Thyroid gland (tissue), 4 donors: Measurements from ENCODE around the gene LYVE1. TPM values are rescaled to one million over a fixed set of nuclear protein-coding genes. Genes with fewer than 3 reads are reported as not detected.
"Not testable (repeated sequence)": the region's sequence is repeated elsewhere in the genome, so short reads cannot be mapped to it uniquely, and the experiment has no call there.

ENCODE experiments used
- DNase-seq, 2 donors: peaks; one replicate each; pipeline ENCODE4 v3.0.0-alpha.2; 2019
- H3K27ac ChIP-seq, 3 donors: fragments of 200-600 bp; sonication (generic); 1 replicate in 2 of 3; 2 replicates in 1 of 3; pipeline ENCODE4 v1.5.1; 2016 to 2019; ENCODE audit warnings: mild to moderate bottlenecking in 1 of 3, moderate library complexity in 1 of 3
- H3K27me3 ChIP-seq: fragments of 200-600 bp; sonication (generic); one replicate; pipeline ENCODE4 v1.5.1; 2019
- H3K36me3 ChIP-seq, 2 donors: fragments of 200-600 bp; sonication (generic); one replicate each; pipeline ENCODE4 v1.5.1; 2016 to 2019
- H3K4me1 ChIP-seq, 2 donors: fragments of 200-600 bp; sonication (generic); one replicate each; pipeline ENCODE4 v1.5.1; 2017 to 2019
- H3K4me3 ChIP-seq, 3 donors: fragments of 200-600 bp; sonication (generic); replicated peaks in 1 of 3; 1 replicate in 2 of 3; 2 replicates in 1 of 3; pipeline ENCODE4 v1.5.1; 2016; ENCODE audit warnings: mild to moderate bottlenecking in 1 of 3
- H3K9me3 ChIP-seq: fragments of 200-600 bp; sonication (generic); one replicate; pipeline ENCODE4 v1.5.1; 2017
- CTCF ChIP-seq, 6 experiments: fragments of 200-600 bp in 3 of 6; fragments of 450-650 bp in 3 of 6; sonication (generic) in 3 of 6; IDR thresholded peaks; one replicate each; pipeline ENCODE4 v1.5.1; 2016 to 2019; ENCODE audit warnings: antibody characterized with exemption in 6 of 6, mild to moderate bottlenecking in 2 of 6, inconsistent platforms in 1 of 6, moderate library complexity in 1 of 6
- POLR2A ChIP-seq, 2 donors: fragments of 450-650 bp; IDR thresholded peaks; one replicate each; pipeline ENCODE4 v1.6.1; 2017; ENCODE audit warnings: antibody characterized with exemption in 2 of 2, mild to moderate bottlenecking in 2 of 2, moderate library complexity in 1 of 2
- WGBS, 2 donors: methylation state at CpG; one replicate each; pipeline ENCODE4 v1.1.5; 2017; 5-methylcytosine and 5-hydroxymethylcytosine counted together
- intact Hi-C: fragments of 100-400 bp; cut with DNase I; formaldehyde crosslinking; loops from one replicate; pipeline ENCODE4 v1.15.1; 2023
- total RNA-seq, 4 donors: library from RNA; depleted of rRNA; stranded (reverse); fragments of >200 nt; gene quantifications; one replicate each; pipeline ENCODE4 v1.2.3, GENCODE V29; 2016

The LYVE1 gene
- total RNA-seq, 4 donors from 2014 or later: 27.2 to 185 (median 73.5) TPM

GRCh38 chr11:10599388-10600175, 31.1 kb upstream of the LYVE1 start:
- intact Hi-C loops: no loop called here
- H3K36me3 ChIP-seq: no peaks in the 10 kb centered on the region

GRCh38 chr11:10598816-10599215, 30.4 kb upstream of the LYVE1 start:
- H3K4me3 ChIP-seq: no peak overlapping the region
- H3K9me3 ChIP-seq: no peaks in the 10 kb centered on the region
- no peak for DNase-seq
- WGBS, 2 donors: 80 to 87% methylated on average over 6 of the region's 6 CpGs
- TF ChIP-seq CTCF (IDR thresholded peaks at IDR 0.05) (no peak), POLR2A (IDR thresholded peaks at IDR 0.05) (no peak)
- no peaks in the 10 kb centered on the region for H3K27me3 ChIP-seq
- intact Hi-C loops: no loop called here
- H3K36me3 ChIP-seq: no peaks in the 10 kb centered on the region
- no peaks in the 10 kb centered on the region for H3K4me1 ChIP-seq
- no peak overlapping the region for H3K27ac ChIP-seq

More at GRCh38 chr11:10599388-10600175, 31.1 kb upstream of the LYVE1 start:
- Histone ChIP-seq H3K4me1 (no peaks in the 10 kb centered on the region), H3K27me3 (no peaks in the 10 kb centered on the region), H3K4me3 (no peak overlapping the region), H3K27ac (no peak overlapping the region), H3K9me3 (no peaks in the 10 kb centered on the region)
- TF ChIP-seq POLR2A (IDR thresholded peaks at IDR 0.05) (no peak), CTCF (IDR thresholded peaks at IDR 0.05) (no peak)
- DNase-seq: no peak
- 81 to 84% methylated on average over 6 of the region's 6 CpGs for WGBS, 2 donors

GRCh38 chr11:10597877-10598351, 29.4 kb upstream of the LYVE1 start:
- Histone ChIP-seq H3K27ac (no peak overlapping the region), H3K9me3 (no peaks in the 10 kb centered on the region), H3K4me3 (no peak overlapping the region), H3K4me1 (no peaks in the 10 kb centered on the region), H3K36me3 (no peaks in the 10 kb centered on the region), H3K27me3 (no peaks in the 10 kb centered on the region)
- WGBS, 2 donors: 88 to 91% methylated on average over 2 of the region's 2 CpGs
- TF ChIP-seq POLR2A (IDR thresholded peaks at IDR 0.05): no peak
- TF ChIP-seq CTCF (IDR thresholded peaks at IDR 0.05): no peak
- DNase-seq: no peak
- intact Hi-C loops: no loop called here

- H3K4me3 ChIP-seq, H3K4me1 ChIP-seq, H3K9me3 ChIP-seq, H3K36me3 ChIP-seq, DNase-seq, intact Hi-C loops, H3K27me3 ChIP-seq, H3K27ac ChIP-seq: not testable (repeated sequence)
- WGBS, 2 donors: 96 to 98% methylated on average over 2 of the region's 2 CpGs
Measured at GRCh38 chr11:10595840-10596239, 27.4 kb upstream of the LYVE1 start.

- H3K9me3 ChIP-seq: no peaks in the 10 kb centered on the region
- intact Hi-C loops: no loop called here
- WGBS, 2 donors: 77 to 87% methylated on average over 4 of the region's 4 CpGs
- no peak for TF ChIP-seq CTCF (IDR thresholded peaks at IDR 0.05)
- TF ChIP-seq POLR2A (IDR thresholded peaks at IDR 0.05): no peak
- H3K4me3 ChIP-seq: no peak overlapping the region
- no peak overlapping the region for H3K27ac ChIP-seq
- no peaks in the 10 kb centered on the region for H3K4me1 ChIP-seq
- no peaks in the 10 kb centered on the region for H3K27me3 ChIP-seq
- DNase-seq: no peak
- no peaks in the 10 kb centered on the region for H3K36me3 ChIP-seq
Measured at GRCh38 chr11:10594407-10594806, 25.9 kb upstream of the LYVE1 start.
